IMR-90 (cell line): ENCODE measurements around the gene IRX3. TPM values are rescaled to one million over a fixed set of nuclear protein-coding genes. Genes with fewer than 3 reads are reported as not detected.

Experiments
- ATAC-seq: fragments of 200-7000 bp; cut with Tn5 transposase; 2 replicates; pipeline ENCODE4 v1.9.1; 2020; ENCODE audit warnings: low read depth, mild to moderate bottlenecking, moderate library complexity
- BruUV-seq: library from RNA; stranded (reverse); fragments of 400-500 nt; replicated peaks from 2 replicates; lab custom pipeline; 2021; lab: Mats Ljungman, UMichigan
- CTCF ChIA-PET: fragments of 300-600 bp; formaldehyde crosslinking; extraction: SDS; loops from one replicate; lab custom pipeline; 2021; ENCODE audit warnings: antibody characterized with exemption; lab: Yijun Ruan, JAX
- POLR2A ChIA-PET: fragments of 300-600 bp; sonication (Branson Sonifier 250); formaldehyde crosslinking; loops from one replicate; lab custom pipeline; 2022; ENCODE audit warnings: antibody characterized with exemption; ENCODE audit not compliant: unreplicated experiment; lab: Charles Lee
- DNase-seq: peaks from one replicate; pipeline ENCODE4 v3.0.0; 2013
- H2AFZ ChIP-seq: replicated peaks from 2 replicates; pipeline ENCODE3; 2013; ENCODE audit warnings: low read length, mild to moderate bottlenecking; ENCODE audit not compliant: poor library complexity
- H2AK5ac ChIP-seq: 2 replicates; pipeline ENCODE4 v1.6.1; 2013; ENCODE audit warnings: low read depth, low read length, inconsistent platforms
- H2AK9ac ChIP-seq: replicated peaks from 2 replicates; pipeline ENCODE3; 2013; ENCODE audit warnings: mild to moderate bottlenecking, low read depth, low read length, moderate library complexity; ENCODE audit not compliant: poor library complexity
- H2BK120ac ChIP-seq: 2 replicates; pipeline ENCODE4 v1.6.1; 2013; ENCODE audit warnings: low read depth, low read length, inconsistent platforms
- H2BK15ac ChIP-seq: 3 replicates; pipeline ENCODE4 v1.6.1; 2013; ENCODE audit warnings: low read depth, low read length, inconsistent platforms
- H2BK20ac ChIP-seq: 2 replicates; pipeline ENCODE4 v1.6.1; 2013; ENCODE audit warnings: low read depth, mild to moderate bottlenecking, inconsistent platforms, low read length, moderate library complexity
- H2BK5ac ChIP-seq: 2 replicates; pipeline ENCODE4 v1.6.1; 2013; ENCODE audit warnings: mild to moderate bottlenecking, low read depth, low read length, inconsistent platforms; ENCODE audit not compliant: poor library complexity, severe bottlenecking
- H3K14ac ChIP-seq: replicated peaks from 2 replicates; pipeline ENCODE4 v1.6.1; 2013; ENCODE audit warnings: low read depth, low read length, inconsistent platforms
- H3K18ac ChIP-seq: 2 replicates; pipeline ENCODE4 v1.6.1; 2013; ENCODE audit warnings: low read depth, low read length, control low read depth
- H3K23ac ChIP-seq: 2 replicates; pipeline ENCODE4 v1.6.1; 2013; ENCODE audit warnings: low read depth, low read length, inconsistent platforms
- H3K27ac ChIP-seq: 2 replicates; pipeline ENCODE4 v1.5.1; 2013; ENCODE audit warnings: mild to moderate bottlenecking, control low read depth, low read length; ENCODE audit not compliant: insufficient read depth
- H3K27me3 ChIP-seq: 2 replicates; pipeline ENCODE4 v1.6.1; 2013; ENCODE audit warnings: low read length; ENCODE audit not compliant: control insufficient read depth, insufficient read depth
- H3K36me3 ChIP-seq: 2 replicates; pipeline ENCODE4 v1.6.1; 2013; ENCODE audit warnings: low read length, mixed read lengths; ENCODE audit not compliant: control insufficient read depth, insufficient read depth
- H3K4ac ChIP-seq: 2 replicates; pipeline ENCODE4 v1.6.1; 2013; ENCODE audit warnings: low read depth, low read length, inconsistent platforms
- H3K4me1 ChIP-seq: 2 replicates; pipeline ENCODE4 v1.6.1; 2013; ENCODE audit warnings: low read length, mixed read lengths; ENCODE audit not compliant: control insufficient read depth, insufficient read depth
- H3K4me2 ChIP-seq: 2 replicates; pipeline ENCODE4 v1.6.1; 2013; ENCODE audit warnings: low read depth, mild to moderate bottlenecking, control low read depth, low read length, moderate library complexity
- H3K4me3 ChIP-seq: 2 replicates; pipeline ENCODE4 v1.5.1; 2013; ENCODE audit warnings: low read depth, mild to moderate bottlenecking, control low read depth, low read length, moderate library complexity; ENCODE audit not compliant: insufficient read depth
- H3K56ac ChIP-seq: 2 replicates; pipeline ENCODE4 v1.6.1; 2013; ENCODE audit warnings: low read length, inconsistent platforms; ENCODE audit not compliant: insufficient read depth; ENCODE audit errors: extremely low read depth
- H3K79me1 ChIP-seq, 2 experiments: 2 replicates each; pipeline ENCODE4 v1.6.1; 2013; ENCODE audit warnings: low read length in 2 of 2, inconsistent platforms in 1 of 2, low read depth in 1 of 2
- H3K9ac ChIP-seq: 2 replicates; pipeline ENCODE4 v1.6.1; 2013; ENCODE audit warnings: low read depth, low read length, control low read depth
- H3K9me1 ChIP-seq: 2 replicates; pipeline ENCODE4 v1.6.1; 2013; ENCODE audit warnings: low read length, inconsistent platforms; ENCODE audit not compliant: insufficient read depth
- H3K9me3 ChIP-seq: 2 replicates; pipeline ENCODE4 v1.6.1; 2013; ENCODE audit warnings: low read length; ENCODE audit not compliant: control insufficient read depth, insufficient read depth
- H4K20me1 ChIP-seq: 2 replicates; pipeline ENCODE4 v1.6.1; 2013; ENCODE audit warnings: low read length, inconsistent platforms; ENCODE audit not compliant: insufficient read depth
- H4K5ac ChIP-seq: 2 replicates; pipeline ENCODE4 v1.6.1; 2013; ENCODE audit warnings: mild to moderate bottlenecking, low read depth, low read length, control low read depth
- H4K8ac ChIP-seq, 2 experiments: 2 replicates each; pipeline ENCODE4 v1.6.1; 2013; ENCODE audit warnings: low read depth in 2 of 2, low read length in 2 of 2, control low read depth in 1 of 2, inconsistent platforms in 1 of 2
- H4K91ac ChIP-seq: 2 replicates; pipeline ENCODE4 v1.6.1; 2013; ENCODE audit warnings: low read depth, low read length, inconsistent platforms; ENCODE audit not compliant: insufficient read depth
- CHD1 ChIP-seq: IDR thresholded peaks from 2 replicates; pipeline ENCODE4 v1.6.1; 2012; ENCODE audit warnings: low read depth, low read length, improper control_type of control experiment
- CTCF ChIP-seq: conservative IDR thresholded peaks from 2 replicates; pipeline ENCODE4 v1.5.1; 2012; ENCODE audit warnings: mild to moderate bottlenecking, low read depth, low read length, improper control_type of control experiment
- MAFK ChIP-seq: IDR thresholded peaks from 2 replicates; pipeline ENCODE4 v1.6.1; 2012; ENCODE audit warnings: low read depth, low read length, improper control_type of control experiment
- MAZ ChIP-seq: IDR thresholded peaks from 2 replicates; pipeline ENCODE4 v1.6.1; 2012; ENCODE audit warnings: low read depth, mild to moderate bottlenecking, low read length, improper control_type of control experiment, moderate library complexity, borderline replicate concordance
- POLR2A ChIP-seq: IDR thresholded peaks from 2 replicates; pipeline ENCODE4 v1.6.1; 2012; ENCODE audit warnings: mild to moderate bottlenecking, low read depth, low read length
- RAD21 ChIP-seq: IDR thresholded peaks from 2 replicates; pipeline ENCODE4 v1.6.1; 2012; ENCODE audit warnings: low read length, improper control_type of control experiment
- WGBS, 2 experiments: methylation state at CpG; one replicate each; pipeline versions ENCODE4 v1.1.5 to v1.1.7; 2013; ENCODE audit warnings: missing lambda C conversion rate in 2 of 2; ENCODE audit not compliant: insufficient read length in 1 of 2; ENCODE audit errors: extremely low coverage in 2 of 2; 5-methylcytosine and 5-hydroxymethylcytosine counted together
- dilution Hi-C: fragments of 300-500 bp; cut with HindIII; formaldehyde crosslinking; loops from one replicate; pipeline ENCODE4 v1.14.3; 2018; ENCODE audit warnings: low sequenced_read_pairs; ENCODE audit not compliant: unreplicated experiment
- in situ Hi-C: fragments of 300-500 bp; cut with MboI; formaldehyde crosslinking; loops from 3 replicates; pipeline ENCODE4 v1.14.3; 2019; ENCODE audit warnings: low sequenced_read_pairs, inconsistent platforms, mixed read lengths
- intact Hi-C: fragments of 100-400 bp; cut with micrococcal nuclease; formaldehyde crosslinking; loops from 2 replicates; pipeline ENCODE4 v1.10.0; 2022
- polyA plus RNA-seq, 3 experiments: library from polyadenylated mRNA; depleted of rRNA; stranded (reverse); fragments of >200 nt; gene quantifications; 2 replicates each; pipeline ENCODE4 v1.2.3, GENCODE V29; 2012; ENCODE audit warnings: low replicate concordance in 1 of 3
- total RNA-seq: library from RNA; depleted of rRNA; stranded (reverse); fragments of >200 nt; gene quantifications from 2 replicates; pipeline ENCODE4 v1.2.3, GENCODE V29; 2012

The IRX3 gene
- total and polyA plus RNA-seq, 2 of the 4 experiments (the other 2 are of a cell fraction), result not detected

DNA sequence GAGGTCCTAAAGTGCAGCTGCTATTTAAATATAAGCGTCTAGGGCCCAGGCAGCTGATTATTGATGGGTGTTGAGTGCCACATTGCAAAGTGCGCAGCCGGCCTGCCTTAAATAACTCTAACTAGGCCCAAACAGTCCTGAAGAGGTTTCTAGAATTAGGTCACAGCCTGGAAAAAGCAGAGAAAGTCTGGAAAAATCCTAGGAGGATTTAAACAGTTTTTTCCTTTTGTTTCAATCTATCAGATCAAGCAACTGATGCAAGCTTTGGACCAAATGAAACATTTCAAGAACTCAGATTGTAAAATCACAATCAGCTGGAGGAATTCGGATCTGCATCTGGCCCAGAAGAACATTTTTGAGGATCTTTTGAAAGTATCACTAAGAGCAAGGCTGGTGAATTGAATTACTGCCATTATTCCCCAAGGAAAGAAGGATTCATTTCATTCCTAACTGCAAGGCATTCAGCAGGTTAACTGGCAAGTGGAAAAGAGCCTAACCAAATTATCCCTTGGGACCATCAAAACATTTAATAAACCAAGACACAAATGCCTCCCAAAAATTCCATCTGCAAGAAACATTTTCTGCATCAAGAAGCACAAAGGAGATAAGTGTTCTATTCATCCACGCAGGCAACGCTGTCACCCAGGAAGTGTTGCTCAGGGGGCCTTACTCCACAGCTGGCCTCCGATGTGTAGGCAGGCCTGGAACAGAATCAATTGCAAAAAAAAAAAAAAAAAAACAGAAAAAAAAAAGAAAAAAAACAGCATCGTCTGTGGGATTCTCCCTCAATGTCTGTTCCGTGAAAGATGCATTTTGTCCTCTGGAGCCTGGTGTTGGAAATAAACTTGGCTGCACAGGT, 46.1 kb downstream of the IRX3 start:
- DNase-seq, result no peak
- Histone ChIP-seq H3K18ac (no peak overlapping the region), H3K79me1 (no peaks in the 10 kb centered on the region), H3K14ac (no peak overlapping the region), H2AK9ac (no peak overlapping the region), H4K8ac (no peak overlapping the region), H3K36me3 (no peaks in the 10 kb centered on the region), H3K9ac (no peak overlapping the region), H3K4me1 (no peaks in the 10 kb centered on the region), H3K4ac (no peak overlapping the region), H2BK120ac (no peak overlapping the region), H4K20me1 (no peaks in the 10 kb centered on the region), H2BK20ac (no peak overlapping the region), H3K56ac (no peak overlapping the region), H3K9me3 (no peaks in the 10 kb centered on the region), H3K9me1 (no peaks in the 10 kb centered on the region), H4K91ac (no peak overlapping the region), H3K27ac (no peak overlapping the region), H2AK5ac (no peak overlapping the region), H3K23ac (no peak overlapping the region), H2BK5ac (no peak overlapping the region), H3K4me3 (no peak overlapping the region), H3K27me3 (peaks cover 13% of the 10 kb centered on the region), H2AFZ (no peak overlapping the region), H3K4me2 (no peak overlapping the region), H4K5ac (no peak overlapping the region), H2BK15ac (no peak overlapping the region)
- intact Hi-C loops, result no loop called here
- CTCF ChIA-PET, result no interaction called here
- WGBS, 2 experiments, result 60% methylated on average over 1 of the region's 9 CpGs; no CpG with 5 or more reads in 1 of the 2 experiments
- no peak for TF ChIP-seq POLR2A
- TF ChIP-seq RAD21, result no peak
- TF ChIP-seq CTCF, result no peak
- no peak for TF ChIP-seq CHD1
- no peak for TF ChIP-seq MAFK
- no peak for TF ChIP-seq MAZ
- dilution Hi-C loops, result no loop called here
- in situ Hi-C loops, result no loop called here
- POLR2A ChIA-PET, result no interaction called here
- BruUV-seq, result no TSS peak
- no peak for ATAC-seq
